CD4-positive, alpha-beta T cell treated with Interleukin-12 subunit alpha and Interleukin-12 subunit beta, for 1 hour (primary cell): Measurements from ENCODE around the gene ALG11.
"Not testable (repeated sequence)": the region's sequence is repeated elsewhere in the genome, so short reads cannot be mapped to it uniquely, and the experiment has no call there.

Source experiments
- DNase-seq: peaks from one replicate; pipeline ENCODE4 v3.0.0-alpha.2; 2020

ALG11 gene

DNA sequence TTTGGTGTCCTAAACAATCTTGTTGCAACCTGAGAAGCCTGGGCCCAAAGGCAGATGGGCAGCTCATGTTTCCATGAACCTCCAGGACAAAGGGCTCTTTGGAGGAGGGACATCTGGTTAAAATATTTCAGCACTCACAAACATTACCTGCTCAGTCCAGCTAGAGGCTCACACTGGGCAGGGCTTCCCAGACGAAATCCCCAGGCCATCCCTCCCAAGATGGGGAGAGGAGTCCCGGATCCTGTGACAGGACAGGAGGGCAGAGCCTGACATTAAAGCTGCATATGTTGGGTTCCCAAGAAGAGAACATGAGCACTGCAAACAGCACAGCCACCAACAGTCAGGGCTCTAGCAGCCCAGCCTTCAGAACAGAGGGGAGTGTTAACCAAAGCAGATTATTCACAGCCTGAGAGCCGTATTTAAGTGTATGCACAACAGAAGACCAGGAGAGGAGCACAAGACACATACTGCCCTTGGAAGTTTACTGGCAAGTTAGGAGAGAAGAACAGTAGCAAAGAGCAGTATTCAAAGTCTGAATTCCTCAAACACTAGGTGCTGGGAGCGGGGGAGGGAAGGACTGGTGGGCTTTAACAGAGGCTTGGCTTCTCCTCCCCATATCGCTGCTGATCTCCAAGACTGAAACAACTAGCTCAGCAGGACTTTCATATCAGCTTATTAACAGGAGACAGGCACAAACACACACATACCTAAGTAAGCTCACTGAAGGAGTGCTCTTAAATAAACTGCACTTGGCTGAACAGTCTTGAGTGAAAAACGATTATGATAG, 13.3 kb upstream of the ALG11 start:
- no peak for DNase-seq

DNA sequence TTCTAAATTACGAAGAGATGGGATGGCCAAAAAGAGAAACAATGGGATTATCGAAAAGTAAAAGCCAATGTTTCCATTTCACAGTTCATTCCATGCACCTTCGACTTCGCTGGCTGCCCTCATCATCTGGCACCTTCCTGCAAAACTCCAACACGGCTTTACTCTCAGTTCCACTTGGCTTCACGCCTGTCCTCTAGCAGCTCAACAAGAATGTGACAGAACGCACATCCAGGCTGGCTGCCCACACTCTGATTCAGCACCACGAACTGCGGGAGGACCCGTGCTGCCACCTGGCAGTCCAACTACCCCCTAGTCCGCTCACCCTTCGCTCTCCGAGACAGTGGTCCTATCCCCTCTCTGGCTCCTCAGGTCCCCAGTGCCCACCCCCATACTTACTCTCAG, 12.7 kb upstream of the ALG11 start:
- DNase-seq: no peak

DNA sequence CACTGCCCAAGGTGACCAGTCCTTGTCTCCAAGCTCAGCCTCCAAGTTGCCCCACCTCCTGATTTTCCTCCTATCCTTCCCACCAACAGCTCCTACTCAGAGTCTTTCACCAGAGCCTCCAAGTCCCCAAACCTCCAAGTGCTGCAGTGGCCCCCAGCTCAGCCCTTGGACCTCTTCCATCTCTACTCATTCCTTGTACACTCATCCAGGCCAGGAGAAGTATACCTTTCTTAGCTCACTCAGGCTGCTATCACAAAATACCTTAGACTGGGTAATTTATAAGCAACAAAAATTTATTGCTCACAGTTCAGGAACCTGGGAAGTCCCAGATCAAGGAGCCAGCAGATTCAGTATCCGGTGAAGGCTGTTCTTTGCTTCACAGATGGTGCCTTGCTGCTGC, 12.3 kb upstream of the ALG11 start:
- no peak for DNase-seq

DNA sequence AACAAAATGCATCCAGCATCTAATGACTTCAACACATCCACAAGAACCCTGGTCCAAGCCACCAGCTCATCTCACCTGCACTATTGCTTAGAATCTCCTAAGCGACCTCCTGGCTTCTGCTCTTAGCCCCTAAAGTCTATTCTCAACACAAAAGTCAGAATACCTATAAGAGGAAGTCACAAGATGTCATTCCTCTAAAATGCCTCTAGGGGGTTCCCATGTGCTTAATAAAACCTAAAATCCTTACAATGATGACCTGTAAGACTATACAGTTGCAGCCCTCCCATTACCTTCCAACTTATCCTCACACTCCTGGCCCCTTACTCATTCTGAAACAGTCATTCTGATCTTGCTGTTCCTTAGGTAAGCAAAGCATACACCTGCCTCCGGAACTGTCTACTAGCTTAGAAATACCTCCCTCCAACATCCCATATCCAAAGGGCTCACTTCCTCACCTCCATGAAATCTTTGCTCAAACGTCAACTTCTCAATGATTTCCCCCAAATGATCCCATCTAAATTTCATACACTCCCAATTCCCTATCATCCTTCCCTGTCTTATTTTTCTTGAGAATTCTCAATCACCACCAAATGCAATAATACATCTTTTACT, 11.0 kb upstream of the ALG11 start:
- peak; percentile 48 for DNase-seq

DNA sequence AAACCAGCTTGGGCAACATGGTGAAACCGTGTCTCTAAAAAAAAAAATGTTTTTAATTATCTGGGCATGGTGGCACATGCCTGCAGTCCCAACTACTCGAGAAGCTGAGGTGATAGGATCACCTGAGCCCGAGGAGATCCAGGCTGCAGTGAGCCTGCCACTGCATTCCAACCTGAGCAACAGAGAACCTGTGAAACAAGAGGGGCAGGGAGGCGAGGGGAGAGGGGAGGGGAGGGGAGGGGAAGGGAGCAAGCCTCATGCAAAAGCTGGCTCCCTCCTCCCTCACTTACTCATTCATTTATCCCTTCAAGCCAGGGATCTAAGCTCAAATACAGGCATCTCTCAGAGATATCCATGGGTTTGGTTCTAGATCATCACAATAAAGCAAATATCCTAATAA, 9.8 kb upstream of the ALG11 start:
- DNase-seq: no peak

DNA sequence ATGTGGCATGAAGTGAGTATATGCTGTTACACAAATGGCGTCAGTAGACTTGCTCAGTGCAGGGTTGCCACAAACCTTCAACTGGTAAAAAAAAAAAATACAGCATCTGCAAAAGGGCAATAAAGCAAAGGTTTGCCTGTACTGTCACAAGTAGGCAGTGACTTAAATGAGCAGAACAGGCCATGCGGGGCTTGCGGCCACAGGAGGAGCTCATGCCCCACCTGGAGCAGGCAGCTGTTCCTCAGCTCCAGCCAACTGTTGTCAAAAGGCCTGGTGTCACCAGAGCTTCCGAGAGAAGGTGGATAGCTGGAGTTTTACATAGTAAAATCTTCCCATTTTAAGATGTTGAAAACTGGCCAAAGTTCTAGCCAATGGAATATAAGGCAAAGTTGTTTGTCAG, 8.7 kb upstream of the ALG11 start:
- no peak for DNase-seq

DNA sequence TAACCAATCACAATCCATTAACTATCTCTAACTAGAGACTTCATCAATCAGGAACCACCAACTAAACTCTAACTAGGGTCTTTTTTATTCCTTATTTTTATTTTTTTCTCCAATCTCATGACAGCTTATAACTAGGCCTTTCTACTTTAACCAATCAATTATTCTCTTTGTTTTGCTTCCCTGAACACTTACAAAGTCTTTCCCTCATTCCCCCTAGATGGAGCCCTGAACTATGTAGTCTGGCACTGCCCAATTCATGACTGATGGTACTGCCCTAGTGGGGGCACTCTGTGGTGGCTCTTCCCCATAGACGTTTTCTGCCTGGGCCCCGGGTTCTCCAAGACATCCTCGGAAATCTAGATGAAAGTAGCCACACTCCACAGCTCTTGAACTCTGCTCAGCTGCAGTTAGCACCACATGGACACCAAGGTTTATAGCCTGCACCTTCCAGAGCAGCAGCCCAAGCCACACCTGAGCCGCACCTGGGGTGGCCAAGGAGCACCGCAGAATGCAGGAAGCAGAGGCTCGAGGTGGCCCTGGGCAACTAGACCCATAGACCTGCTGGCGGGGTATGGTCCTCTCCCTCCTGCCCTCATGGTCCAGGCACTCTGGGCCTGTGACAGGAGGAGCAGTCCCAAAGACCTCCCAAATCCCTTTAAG, 7.6 kb upstream of the ALG11 start:
- DNase-seq: no peak

DNA sequence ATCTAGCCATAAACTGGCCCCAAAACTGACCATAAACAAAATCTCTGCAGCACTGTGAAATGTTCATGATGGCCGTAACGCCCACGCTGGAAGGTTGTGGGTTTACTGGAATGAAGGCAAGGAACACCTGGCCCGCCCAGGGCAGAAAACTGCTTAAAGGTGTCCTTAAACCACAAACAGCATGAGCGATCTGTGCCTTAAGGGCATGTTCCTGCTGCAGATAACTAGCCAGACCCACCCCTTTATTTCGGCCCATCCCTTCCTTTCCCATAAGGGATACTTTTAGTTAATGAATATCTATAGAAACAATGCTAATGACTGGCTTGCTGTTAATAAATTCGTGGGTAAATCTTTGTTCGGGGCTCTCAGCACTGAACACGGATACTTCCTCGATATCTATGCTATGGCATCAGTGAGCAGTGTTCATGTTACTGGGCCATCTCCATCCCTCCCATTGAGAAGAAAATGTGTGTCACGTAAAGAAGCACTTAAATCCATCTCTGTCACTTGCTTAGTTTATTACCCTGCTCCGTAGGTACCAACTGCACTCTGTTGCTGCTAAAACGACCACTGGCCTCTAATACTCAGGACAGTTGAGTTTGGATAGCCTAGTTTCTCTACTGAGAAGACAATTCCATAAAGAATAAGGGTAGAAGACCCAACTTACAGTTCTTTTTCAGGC, 6.2 kb upstream of the ALG11 start:
- DNase-seq: no peak

DNA sequence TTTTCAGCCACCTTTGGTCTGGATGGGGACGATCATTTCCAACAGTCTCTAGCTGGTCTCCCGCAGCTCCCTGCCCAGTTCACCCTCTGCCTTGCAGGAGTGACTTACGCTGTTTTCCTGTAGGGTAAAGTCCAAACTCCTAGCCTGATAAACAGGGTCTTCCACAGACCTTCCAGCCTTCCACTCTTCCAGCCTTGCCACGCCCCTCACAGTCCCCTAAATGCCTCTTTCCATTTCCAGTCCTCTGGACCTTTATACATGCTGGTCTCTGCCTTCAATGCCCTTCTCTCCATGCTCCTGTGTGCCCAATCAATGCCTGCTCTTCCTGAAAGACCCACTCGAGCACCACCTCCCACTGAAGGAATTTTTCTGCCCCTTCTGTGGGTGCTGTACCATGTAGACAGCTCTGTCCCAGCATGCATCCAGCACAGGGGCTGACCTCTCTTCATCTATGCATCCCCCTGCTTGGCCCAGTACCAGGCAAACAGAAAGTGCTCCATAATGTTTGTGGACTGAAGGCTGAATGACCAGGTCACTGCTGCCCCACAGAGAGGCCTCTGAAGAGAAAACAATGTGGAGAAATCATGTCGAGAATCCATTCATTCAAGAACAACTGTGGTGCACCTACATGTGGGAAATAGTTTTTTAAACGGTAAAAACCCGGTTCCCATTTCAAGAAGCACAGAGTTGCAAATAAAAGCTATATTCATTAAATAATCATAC, 5.5 kb upstream of the ALG11 start:
- no peak for DNase-seq

DNA sequence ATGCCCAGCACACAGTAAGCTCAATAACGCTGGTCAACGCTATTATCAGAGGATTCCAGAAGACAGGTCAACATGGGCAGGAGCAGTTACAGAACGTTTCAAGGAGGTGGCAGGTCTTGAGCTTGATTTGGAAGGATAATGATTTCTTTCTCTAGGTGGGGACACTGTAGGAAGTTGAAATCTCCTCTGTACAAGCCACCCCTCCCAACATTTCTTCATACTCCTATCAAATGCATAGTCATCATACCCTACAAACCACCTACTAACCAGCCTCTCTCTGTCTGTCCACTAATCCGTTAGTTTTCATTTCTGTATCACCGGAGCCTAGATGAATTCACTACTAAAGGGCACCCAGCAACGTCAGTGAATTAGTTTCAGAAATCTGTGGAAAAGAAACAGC, 2.3 kb upstream of the ALG11 start:
- no peak for DNase-seq

DNA sequence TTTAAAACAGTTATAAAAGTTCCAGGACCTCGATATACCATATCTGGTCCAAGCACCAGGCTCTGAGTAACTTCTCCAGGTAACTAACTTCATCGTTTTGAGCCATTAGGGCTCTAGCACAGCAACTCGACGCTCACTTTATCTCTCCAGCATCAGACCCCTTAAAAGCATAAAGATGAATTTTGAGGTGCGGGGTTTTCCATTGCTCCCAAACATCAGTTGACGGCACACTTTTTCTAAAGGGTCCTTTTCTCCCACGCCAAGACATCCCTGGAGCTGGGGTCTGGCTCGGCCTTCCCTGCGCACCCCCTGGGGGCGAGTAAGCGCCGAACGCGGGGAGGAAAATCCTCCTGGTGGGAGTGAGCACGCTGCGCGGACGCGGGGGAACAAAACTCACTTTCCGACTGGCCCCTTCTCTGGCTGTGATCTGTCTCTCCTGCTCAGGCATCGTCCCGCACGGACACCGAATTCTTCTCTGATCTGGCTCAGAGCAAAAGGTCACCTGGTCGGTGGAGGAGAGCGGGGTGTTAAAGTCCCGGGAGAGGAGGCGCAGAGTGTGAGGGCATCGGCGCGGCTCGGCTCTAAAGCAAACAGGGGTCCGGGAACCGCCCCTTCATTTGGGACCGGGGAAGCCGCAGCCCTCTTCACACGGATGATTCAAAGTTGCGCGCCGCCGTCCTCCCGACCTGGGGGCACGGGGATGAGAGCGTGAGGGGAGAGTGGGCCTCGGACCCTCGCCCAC, 1.1 kb upstream of the ALG11 start, which contains the start of gene ATP7B:
TSS of gene ATP7B (minus strand) at position 561 of the 742 bp plus-strand sequence. CDS start at position 448, 113 bp downstream.
- DNase-seq: peak; percentile 10

DNA sequence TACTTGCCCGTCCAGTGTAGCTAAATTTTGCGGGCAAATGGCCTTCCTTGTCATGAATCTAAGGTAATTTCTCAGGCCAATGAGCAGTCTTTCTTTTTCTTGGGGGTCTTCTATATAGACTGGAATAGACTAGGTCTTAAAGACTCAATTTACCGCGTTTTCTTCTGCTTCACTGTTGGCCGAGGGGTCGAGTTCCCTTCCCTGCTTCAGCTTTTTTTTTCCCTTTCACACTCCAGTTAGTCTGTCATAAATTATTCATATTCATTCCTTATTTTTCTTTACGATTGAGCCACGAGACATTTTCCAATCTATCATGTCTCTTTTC, 276 bp downstream of the ALG11 start:
- no peak for DNase-seq

DNA sequence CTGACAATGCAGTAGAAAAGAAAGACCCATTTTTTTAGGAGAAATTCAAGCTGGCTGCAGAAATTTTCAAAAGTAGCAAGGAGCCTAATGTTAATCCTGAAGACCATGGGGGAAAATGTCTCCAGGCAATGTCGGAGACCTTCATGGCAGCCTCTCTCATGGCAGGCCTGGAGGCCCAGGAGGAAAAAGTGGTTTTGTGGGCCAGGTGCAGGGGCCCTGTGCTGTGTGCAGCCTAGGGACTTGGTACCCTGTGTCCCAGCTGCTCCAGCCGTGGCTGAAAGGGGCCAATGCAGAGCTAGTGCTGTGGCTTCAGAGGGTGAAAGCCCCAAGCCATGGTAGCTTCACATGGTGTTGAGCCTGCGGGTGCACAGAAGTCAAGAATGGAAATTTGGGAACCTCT, 4.1 kb downstream of the ALG11 start:
- no peak for DNase-seq

DNA sequence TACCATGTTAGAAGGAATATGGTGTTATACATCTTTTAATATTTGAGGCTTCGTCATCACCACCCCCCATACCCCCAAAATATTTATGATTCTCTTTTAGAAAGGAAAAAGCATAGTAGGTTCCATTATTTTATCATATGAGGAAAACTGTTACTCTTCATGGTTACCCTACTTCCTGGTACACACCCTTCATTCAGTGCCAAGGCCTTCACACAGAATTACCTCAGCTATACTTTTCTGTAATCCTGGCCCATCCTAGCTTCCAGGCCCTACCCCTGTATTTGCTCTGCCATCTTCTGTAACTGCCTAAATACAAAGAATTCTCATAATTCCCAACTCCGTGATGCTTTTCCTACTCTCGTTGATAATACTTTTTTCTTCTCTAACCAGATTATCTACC, 8.0 kb downstream of the ALG11 start:
- no peak for DNase-seq

DNA sequence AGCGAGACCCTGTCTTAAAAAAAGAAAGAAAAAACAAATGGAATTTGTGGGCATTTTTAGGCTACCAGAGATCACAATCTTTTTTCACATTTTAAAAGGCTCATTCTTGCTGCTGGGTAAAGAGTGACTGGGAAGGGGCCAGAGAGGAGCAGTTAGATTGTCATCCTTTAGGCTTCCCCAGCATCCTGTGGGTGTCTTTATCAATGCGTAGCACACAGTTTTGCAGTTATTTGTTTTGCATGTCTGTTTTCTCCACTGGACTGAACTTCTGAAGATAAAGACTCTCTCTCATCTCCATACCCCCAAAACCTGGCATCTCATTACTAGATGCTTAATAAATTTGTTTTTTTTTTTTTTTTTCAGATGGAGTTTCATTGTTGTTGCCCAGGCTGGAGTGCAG, 10.2 kb downstream of the ALG11 start:
- no peak for DNase-seq

DNA sequence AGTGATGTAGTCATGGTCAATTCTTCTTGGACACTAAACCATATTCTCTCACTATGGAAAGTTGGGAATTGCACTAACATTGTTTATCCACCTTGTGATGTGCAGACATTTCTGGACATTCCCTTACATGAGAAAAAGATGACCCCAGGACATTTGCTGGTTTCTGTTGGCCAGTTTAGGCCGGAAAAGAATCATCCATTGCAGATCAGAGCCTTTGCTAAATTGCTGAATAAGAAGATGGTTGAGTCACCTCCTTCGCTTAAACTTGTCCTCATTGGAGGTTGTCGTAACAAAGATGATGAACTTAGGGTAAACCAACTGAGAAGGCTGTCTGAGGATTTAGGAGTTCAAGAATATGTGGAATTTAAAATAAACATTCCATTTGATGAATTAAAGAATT, 12.3 kb downstream of the ALG11 start, which contains the start of gene UTP14C:
TSS of gene UTP14C (plus strand) at position 211 of the 400 bp plus-strand sequence. CDS start 4,114 bp downstream, outside the sequence.
- no peak for DNase-seq

DNA sequence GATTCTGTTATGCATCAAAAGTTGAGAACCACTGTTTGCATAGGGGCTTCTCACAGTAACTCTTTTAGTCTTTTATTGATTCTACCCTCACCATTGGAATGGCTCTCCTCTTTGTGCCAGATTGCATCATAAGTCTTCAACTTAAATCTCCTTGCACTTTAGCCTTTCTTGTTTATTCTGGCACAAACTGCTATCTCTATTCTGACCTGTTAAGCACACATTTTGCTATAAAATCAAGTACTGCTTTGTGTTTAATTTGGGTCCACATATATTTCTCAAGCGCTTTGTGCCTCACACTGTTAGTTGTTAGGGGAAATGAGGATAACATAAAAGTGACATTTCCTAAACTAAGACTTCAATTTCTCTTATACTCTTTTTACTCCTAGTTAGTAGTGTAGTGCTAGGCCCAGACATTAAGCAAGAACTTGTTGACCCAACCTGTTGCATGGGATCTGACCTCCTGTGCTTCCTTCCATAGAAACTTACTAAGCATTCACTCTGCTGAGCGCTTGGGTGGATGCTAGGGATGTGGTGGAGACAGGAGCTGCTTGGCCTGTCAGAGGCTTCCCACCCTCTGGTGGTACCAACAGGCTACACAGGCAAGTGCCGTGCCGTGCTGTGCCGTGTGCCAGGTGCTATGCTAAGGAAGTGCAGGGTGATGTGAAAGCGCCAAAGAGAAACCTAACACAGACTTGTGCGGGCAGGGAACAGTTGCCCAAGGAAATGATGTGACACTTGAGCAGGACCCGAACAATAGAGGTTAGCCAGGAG, 13.5 kb downstream of the ALG11 start:
- no peak for DNase-seq

DNA sequence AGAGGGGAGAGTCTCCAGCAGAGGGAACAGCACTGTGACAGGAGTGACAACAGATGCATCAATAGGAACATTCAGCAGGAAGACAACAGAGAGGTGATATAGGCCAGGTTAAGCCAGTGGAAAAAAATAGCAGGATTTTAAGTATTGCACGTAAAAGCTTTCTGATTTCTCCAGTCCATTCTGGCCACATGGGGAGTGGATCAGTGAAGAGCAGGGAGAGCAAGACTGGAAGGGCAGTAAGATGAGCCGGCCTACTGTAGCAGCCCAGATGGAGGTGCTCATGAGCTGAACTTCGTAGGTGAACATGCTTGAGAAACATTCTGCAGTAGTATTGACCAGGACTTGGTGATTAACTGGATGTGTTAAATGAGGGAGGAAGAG, 14.0 kb downstream of the ALG11 start:
- no peak for DNase-seq

DNA sequence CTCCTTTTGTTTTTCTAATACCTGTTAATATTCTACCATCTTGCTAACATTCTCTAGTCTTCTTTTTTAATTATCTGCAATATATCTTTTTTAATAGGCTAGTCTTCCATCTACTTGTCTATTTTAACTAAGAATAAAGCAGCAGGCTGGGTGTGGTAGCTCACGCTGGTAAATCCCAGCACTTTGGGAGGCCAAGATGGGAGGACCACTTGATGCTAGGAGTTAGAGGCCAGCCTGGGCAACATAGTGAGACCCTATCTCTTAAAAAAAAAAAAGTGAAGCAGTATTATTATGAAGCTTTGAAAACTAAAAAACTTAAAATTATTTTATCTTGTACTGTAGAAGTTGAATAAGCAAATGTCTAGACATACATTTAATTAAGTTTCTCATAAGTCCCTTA, 15.6 kb downstream of the ALG11 start:
- DNase-seq: no peak

DNA sequence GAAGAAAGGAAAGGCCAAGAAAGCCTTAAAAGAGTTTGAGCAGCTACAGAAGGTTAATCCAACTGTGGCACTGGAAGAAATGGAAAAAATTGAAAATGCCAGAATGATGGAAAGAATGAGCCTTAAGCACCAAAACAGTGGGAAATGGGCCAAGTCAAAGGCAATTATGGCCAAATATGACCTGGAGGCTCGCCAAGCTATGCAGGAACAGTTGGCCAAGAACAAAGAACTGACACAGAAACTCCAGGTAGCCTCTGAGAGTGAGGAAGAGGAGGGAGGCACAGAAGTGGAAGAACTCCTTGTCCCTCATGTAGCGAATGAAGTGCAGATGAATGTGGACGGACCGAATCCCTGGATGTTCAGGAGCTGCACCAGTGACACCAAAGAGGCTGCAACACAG, 17.4 kb downstream of the ALG11 start:
- no peak for DNase-seq

DNA sequence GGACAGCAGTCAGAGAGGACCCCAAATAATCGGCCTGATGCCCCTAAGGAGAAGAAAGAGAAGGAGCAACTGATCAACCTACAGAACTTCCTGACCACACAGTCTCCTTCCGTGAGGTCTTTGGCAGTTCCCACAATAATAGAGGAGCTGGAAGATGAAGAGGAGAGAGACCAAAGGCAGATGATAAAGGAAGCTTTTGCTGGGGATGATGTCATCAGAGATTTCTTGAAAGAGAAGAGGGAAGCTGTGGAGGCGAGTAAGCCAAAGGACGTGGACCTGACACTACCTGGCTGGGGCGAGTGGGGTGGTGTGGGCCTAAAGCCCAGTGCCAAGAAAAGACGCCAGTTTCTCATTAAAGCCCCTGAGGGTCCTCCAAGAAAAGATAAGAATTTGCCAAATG, 18.2 kb downstream of the ALG11 start:
- DNase-seq: not testable (repeated sequence)
